NB4 (cell line): ENCODE measurements around the gene KCTD1.

ENCODE experiments used
- MAX ChIP-seq: IDR thresholded peaks from 2 replicates; pipeline ENCODE4 v1.6.1; 2011; ENCODE audit warnings: low read depth, low read length
- MYC ChIP-seq: IDR thresholded peaks from 2 replicates; pipeline ENCODE4 v1.6.1; 2011; ENCODE audit warnings: low read depth, low read length
- POLR2A ChIP-seq: IDR thresholded peaks from 2 replicates; pipeline ENCODE4 v1.6.1; 2011; ENCODE audit warnings: mild to moderate bottlenecking; ENCODE audit not compliant: insufficient read length; ENCODE audit errors: extremely low read depth
- TF ChIP-seq, protein P1 (sequence below): IDR thresholded peaks from one replicate; pipeline ENCODE4 v1.5.1; 2012; ENCODE audit warnings: low read depth, low read length

DNA sequence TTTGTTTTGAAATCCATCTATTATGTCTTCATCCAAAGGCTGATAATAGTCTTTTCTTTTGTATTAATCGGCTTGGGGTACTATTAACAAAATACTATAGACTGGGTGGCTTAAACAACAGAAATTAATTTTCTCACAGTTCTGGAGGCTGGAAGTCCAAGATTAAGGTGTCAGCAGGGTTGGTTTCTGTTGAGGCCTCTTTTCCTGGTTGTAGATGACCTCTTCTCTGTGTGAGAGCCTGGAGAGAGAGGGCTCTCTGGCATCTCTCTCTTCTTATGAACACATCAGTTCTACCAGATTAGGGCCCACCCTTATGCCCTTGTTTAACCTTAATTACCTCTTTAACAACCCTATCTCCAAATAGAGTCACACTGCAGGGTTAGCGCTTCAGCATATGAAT is 14.2 kb upstream of the KCTD1 start:
- TF ChIP-seq, protein P1, sequence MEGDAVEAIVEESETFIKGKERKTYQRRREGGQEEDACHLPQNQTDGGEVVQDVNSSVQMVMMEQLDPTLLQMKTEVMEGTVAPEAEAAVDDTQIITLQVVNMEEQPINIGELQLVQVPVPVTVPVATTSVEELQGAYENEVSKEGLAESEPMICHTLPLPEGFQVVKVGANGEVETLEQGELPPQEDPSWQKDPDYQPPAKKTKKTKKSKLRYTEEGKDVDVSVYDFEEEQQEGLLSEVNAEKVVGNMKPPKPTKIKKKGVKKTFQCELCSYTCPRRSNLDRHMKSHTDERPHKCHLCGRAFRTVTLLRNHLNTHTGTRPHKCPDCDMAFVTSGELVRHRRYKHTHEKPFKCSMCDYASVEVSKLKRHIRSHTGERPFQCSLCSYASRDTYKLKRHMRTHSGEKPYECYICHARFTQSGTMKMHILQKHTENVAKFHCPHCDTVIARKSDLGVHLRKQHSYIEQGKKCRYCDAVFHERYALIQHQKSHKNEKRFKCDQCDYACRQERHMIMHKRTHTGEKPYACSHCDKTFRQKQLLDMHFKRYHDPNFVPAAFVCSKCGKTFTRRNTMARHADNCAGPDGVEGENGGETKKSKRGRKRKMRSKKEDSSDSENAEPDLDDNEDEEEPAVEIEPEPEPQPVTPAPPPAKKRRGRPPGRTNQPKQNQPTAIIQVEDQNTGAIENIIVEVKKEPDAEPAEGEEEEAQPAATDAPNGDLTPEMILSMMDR: no peak
- no peak for TF ChIP-seq POLR2A
- no peak for TF ChIP-seq MAX
- TF ChIP-seq MYC: no peak
